GM18511 (cell line): ENCODE data around the gene GLRX5.

Experiments
- ATAC-seq: cut with Tn5 transposase; IDR thresholded peaks from one replicate; pipeline ENCODE4 v1.9.1; 2021; ENCODE audit warnings: mild to moderate bottlenecking, moderate library complexity; ENCODE audit not compliant: unreplicated experiment

The GLRX5 gene

GRCh38 chr14:95531969-95532368 lies 2.9 kb upstream of the GLRX5 start:
- ATAC-seq: no peak

GRCh38 chr14:95533391-95533821 lies 1.4 kb upstream of the GLRX5 start:
- ATAC-seq: no peak

GRCh38 chr14:95533822-95534221 lies 1.0 kb upstream of the GLRX5 start:
- no peak for ATAC-seq

GRCh38 chr14:95535226-95536021 lies 574 bp downstream of the GLRX5 start:
- ATAC-seq: peak; percentile 5

- ATAC-seq: no peak
These were observed 1.3 kb downstream of the GLRX5 start for GRCh38 chr14:95536036-95536593.

- ATAC-seq: no peak
These were observed 1.8 kb downstream of the GLRX5 start for GRCh38 chr14:95536671-95537070.

- ATAC-seq: no peak
These were observed 2.6 kb downstream of the GLRX5 start for GRCh38 chr14:95537298-95538089.

GRCh38 chr14:95538801-95539509 lies 4.1 kb downstream of the GLRX5 start:
- no peak for ATAC-seq

GRCh38 chr14:95540236-95540855 lies 5.5 kb downstream of the GLRX5 start:
- no peak for ATAC-seq

- no peak for ATAC-seq
These were observed 6.5 kb downstream of the GLRX5 start for GRCh38 chr14:95541346-95541745.

GRCh38 chr14:95541932-95542930 lies 7.4 kb downstream of the GLRX5 start:
- no peak for ATAC-seq

GRCh38 chr14:95543021-95543420 lies 8.2 kb downstream of the GLRX5 start:
- no peak for ATAC-seq

GRCh38 chr14:95544588-95544987 lies 9.7 kb downstream of the GLRX5 start:
- no peak for ATAC-seq

- no peak for ATAC-seq
These were observed 10.8 kb downstream of the GLRX5 start for GRCh38 chr14:95545515-95546168.

GRCh38 chr14:95547272-95547625 lies 12.4 kb downstream of the GLRX5 start:
- ATAC-seq: no peak

GRCh38 chr14:95547626-95548327 lies 12.9 kb downstream of the GLRX5 start:
- no peak for ATAC-seq

GRCh38 chr14:95548328-95548929 lies 13.6 kb downstream of the GLRX5 start:
- ATAC-seq: no peak
